GM03348 (cell line): ENCODE data around the gene CTSW.

Experiments
- DNase-seq: peaks from one replicate; pipeline ENCODE4 v3.0.0; 2012; ENCODE audit warnings: low spot score

Gene CTSW

DNA sequence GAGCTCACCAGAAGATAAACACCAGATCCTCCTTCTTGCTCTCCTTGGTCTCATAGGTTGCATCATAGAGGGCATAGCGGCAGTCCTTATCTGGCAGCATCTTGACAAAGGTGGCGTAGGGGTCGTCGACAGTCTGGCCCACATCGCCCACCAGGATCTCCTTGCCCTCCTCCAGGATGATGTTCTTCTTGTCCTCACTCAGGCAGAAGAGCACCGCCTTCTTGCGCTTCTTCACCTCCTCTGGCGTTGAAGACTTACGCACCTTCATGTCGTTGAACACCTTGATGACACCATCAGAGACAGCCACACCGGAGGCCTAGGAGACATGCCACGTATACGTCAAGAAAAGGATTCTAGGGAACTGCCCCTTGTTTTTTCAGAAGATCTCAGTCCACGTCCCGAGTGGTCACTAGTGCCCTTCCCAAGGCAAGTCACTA, 23.7 kb upstream of the CTSW start:
- DNase-seq: no peak

DNA sequence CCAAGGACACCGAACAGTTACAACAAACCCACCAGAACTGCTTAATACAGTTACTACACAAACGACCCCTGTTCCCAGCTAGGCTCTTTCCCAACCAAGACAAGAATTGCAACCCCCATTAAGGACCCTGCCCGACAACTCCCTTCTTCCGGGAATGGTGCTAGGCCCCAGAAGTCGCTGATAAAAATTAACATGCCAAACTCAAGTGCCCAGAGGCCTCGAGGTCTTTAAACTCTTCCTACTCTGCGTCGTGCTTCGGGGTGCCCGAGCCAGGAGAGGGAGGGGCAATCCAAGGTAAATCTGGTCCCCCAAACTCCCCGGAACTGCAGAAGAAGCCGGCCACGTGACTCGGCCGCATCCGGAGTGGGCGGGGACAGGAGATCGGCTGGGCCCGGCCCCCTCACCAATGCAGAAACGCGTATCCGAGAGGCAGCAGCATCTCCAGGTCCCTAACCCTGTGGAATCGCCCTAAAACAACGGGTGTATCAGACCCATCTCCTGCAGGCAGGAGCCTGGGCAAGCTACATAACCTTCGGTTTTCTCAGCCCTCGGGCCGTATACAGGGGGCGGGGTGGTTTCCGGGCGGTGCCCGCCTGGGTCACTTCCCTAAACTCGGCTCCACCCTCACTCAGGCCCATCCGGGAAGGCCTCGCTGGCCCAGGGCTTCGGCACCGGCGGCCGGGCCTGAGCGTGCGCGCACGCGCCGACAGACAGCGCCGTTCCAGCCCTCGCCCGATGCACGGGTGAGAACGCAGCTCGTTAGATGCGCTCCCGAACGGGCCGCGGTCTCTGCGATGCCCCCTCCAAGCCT, 22.7 kb upstream of the CTSW start:
- peak; percentile 87 for DNase-seq

DNA sequence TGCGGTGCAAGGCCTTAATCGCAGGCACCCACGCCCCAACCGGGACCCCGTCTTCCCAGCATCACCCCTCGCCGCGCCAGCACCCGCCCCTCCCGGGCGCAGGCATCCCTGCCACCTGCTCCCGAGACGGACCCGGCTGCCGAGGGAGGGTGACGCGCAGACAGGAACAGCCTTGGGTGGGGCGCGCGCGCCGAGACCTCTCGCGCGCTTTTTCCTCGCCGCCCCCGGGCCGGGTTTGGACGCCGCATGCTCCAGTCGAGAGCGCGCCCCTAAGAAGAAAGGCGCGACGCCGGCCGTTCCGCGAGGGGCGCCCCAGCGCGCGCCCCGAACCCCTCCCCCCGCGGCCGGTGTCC, 22.2 kb upstream of the CTSW start:
- DNase-seq: no peak

DNA sequence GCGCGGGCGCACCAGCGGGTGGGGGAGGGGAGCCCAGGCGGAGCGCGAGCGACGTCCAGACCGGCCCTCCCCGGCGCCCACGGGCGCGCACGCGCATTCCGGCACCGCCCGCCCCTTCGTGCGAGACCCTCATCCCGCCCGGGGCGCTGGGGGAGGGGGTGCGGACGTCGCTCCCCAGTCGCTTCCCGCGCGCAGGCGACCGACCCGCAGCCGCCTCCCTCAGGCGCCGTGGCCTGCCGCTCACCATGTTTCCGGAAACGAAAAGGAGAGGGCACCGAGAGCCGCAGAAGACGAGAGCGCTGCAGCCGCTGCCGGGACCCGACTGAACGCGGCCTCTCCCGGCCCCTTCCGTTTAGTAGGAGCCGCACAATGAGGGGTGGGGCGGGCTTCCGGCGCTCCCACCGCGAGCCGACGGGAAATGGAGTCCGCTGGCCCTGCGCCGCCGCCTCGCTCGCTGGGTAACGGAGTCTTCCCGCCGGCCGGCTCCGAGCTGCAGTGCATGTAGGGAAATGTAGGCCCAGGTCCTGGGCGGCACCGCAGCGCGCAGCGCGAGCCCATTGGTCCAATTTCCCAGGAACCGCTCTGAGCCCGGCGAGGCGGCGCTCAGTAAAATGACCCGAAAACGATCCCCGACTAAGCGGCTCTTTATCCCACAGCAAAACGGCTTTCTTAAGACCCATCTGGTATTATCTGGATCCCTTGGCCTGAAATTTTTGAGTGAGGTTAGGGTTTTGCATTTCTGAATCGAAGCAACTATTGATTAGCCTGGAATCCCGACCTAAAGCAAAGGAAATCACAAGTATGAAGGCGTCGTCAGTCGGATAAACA, 21.6 kb upstream of the CTSW start, which contains the start of gene CFL1:
Gene CFL1, minus strand, starts transcription at position 328 of the 828 bp plus-strand sequence. Its CDS starts 81 bp downstream, at position 247.
- peak; percentile 94 for DNase-seq

DNA sequence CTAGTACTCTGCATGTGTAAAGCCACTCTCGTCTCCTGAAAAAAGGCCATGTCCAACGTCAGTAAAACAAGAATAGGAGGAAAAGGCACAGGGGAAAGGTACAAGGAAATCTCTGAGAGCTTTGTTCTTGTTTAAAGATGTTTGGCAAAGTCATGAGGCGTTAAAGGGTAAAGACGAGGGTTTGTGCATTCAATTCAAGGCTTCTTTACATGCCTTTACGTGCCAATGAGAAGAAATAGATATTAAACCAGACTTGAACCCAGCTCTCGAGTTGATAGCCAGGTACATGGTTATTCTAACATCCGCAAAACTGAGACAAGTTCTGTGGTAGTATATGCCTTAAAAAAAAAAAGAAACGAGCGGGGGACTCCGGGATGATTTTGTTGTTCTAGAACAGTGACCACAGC, 21.0 kb upstream of the CTSW start:
- no peak for DNase-seq

DNA sequence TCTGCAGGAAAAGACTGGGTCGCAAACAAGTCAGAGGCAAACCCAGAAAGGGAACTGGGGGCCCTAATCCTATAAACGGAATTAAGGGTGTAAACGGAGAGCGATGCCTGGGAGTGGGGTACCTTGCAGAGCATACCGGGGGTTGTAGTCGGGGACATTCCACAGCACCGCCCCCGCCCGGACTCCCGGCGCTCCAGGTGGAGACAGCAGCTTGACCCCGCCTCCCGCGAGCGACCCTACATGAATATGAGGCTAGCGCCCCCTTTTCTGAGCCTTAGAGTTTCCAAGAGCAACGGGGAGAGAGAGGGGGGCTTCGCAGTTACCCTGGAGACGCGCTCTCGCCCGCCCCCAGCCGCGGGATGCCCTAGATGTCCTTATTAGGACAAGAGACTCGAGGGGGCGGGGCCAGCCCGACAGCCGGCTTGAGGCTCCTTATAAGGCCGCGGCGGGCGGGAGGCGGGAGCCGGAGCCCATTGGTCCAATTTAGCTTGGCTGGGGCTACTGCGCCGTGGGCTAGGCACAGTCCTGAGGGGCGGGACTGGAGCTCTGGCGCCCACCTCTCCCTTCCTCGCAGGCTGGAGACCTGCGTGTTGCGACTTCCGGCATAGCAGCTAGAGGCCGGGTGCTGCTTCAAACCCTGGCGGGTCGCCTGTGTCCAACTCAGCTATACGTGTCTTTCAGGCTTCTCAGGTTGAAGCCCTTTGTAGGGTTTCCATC, 20.4 kb upstream of the CTSW start:
- peak; percentile 96 for DNase-seq

DNA sequence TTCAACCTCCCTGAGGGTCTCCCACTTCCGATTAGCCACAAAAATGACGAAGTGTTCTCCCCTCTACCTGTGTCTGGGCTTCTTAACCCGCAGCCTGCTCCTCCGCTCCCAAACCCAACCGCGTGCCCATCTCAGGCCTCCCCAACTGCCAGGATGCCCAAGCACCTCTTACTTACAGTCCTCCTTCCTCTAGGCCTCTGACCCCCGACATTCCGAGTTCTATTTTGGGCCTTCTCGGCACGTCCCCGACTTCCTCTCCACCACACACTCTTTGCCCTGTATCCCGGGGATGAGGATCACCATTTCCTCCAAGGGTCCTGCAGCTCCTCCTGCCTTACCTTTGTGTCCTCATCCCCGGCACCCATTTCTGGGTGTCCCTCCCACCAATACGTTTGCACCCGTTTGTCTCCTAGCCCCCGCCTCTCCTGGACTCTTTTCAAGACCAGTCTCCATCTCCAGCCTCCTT, 19.8 kb upstream of the CTSW start:
- no peak for DNase-seq

DNA sequence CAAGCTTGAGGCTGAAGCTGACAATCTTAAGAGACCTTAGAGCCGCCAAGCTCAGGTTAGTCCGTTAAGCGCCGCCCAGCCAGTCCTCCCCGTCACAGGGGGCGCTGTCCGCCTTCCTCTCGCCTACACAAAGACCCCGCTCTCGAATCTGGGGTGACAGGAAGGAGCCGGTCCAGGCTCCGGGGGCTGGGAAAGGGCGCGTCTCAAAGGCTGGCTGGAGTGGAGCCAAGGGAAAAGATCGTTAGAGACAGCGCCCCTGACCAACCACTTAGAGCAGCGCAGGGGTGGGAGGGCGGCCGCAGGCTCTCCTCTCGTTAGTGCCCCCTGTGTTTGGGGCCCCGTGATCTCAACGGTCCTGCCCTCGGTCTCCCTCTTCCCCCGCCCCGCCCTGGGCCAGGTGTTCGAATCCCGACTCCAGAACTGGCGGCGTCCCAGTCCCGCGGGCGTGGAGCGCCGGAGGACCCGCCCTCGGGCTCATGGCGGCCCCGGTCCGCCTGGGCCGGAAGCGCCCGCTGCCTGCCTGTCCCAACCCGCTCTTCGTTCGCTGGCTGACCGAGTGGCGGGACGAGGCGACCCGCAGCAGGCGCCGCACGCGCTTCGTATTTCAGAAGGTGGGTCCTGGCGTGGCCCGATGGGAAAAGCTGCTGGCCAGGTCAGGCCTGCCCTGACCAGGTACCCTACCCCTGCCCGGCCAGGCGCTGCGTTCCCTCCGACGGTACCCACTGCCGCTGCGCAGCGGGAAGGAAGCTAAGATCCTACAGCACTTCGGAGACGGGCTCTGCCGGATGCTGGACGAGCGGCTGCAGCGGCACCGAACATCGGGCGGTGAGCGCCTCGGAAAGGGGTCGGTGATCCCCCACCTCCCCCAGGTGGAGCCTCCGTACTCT, 19.1 kb upstream of the CTSW start, which contains the start of gene MUS81:
Gene MUS81, plus strand, starts transcription at position 156 of the 887 bp plus-strand sequence. Its CDS starts 321 bp downstream, at position 477.
- DNase-seq: peak; percentile 92

DNA sequence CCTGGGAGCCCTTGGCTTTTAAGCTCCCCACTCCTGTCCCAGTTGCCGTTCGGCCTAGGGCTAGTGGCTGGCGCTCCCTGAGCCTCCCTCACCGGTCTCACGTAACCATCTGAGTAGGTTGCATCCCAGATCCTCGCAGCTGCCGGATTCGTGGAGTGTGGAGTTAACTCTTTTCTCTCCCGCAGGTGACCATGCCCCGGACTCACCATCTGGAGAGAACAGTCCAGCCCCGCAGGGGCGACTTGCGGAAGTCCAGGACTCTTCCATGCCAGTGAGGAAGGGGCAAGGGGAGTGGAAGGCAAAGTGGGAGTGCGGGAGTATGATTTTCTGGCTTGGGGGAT, 18.5 kb upstream of the CTSW start:
- no peak for DNase-seq

DNA sequence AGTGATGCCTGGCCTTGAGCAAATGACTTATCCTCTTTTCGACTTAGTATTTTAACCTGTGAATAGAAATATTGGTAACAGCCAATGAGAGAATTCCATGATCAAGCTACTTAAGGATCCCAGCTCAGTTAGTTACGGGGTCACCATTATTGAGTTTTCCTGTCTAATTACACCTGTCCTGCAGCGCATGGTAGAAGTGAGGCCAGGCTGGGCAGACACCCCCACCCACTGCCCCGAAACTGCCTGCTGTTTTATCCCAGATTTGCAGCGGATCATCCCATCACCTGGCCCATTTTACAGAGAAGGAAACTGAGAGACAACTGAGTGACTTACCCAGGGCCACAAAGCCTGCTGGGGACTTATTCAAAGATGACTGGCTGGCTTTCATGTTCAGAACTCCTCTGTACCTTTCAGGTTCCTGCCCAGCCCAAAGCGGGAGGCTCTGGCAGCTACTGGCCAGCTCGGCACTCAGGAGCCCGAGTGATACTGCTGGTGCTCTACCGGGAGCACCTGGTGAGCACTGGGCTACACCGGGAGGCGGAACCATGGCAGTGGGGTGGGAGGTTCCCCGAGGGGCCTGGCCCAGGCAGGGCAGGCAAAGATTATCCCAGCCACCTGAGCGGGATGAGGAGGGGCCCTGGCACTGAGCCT, 18.0 kb upstream of the CTSW start:
- no peak for DNase-seq

DNA sequence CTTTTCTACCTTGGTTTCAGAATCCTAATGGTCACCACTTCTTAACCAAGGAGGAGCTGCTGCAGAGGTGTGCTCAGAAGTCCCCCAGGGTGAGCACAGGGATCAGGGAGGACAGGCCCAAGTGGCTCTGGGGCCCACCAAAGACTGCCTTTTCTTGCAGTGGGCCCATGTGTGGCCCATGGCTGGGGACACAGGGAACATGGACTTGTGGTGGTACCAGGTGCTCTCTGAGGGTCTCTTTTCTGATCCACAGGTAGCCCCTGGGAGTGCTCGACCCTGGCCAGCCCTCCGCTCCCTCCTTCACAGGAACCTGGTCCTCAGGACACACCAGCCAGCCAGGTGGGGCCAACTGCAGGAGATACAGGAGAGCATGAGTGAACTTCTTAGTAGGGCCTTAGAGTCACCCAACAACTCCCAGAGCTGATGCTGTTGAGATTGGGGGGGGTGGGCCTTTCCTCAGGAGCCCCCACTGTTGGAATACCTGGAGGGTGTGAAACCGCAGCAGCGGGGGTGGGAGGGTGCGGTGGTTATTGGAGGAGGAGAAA, 17.4 kb upstream of the CTSW start:
- no peak for DNase-seq

DNA sequence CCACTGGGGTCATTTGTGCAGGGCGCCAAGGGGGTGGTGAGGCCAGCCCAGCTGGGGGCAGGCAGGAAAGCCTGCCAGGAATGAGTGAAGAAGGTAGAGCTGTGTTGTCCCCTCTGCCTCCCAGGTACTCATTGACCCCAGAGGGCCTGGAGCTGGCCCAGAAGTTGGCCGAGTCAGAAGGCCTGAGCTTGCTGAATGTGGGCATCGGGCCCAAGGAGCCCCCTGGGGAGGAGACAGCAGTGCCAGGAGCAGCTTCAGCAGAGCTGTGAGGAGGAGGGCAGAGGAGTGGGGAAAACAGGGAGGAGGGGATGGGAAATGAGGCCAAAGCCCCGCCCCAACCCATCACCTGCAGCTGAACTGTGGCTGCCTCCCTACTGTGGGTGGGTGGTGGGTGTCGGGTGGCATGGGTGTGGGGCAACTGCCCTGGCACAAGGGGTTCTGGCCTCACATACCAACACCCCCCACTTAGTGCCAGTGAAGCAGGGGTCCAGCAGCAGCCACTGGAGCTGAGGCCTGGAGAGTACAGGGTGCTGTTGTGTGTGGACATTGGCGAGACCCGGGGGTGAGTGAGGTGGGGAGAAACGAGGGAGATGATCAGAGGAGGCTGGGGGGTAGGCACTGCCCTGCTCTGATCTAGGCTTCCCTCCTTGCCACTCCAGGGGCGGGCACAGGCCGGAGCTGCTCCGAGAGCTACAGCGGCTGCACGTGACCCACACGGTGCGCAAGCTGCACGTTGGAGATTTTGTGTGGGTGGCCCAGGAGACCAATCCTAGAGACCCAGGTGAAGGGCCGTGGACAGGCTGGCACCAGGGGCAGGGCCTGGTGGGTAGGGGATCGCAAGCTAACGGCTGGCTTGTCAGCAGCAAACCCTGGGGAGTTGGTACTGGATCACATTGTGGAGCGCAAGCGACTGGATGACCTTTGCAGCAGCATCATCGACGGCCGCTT, 16.4 kb upstream of the CTSW start:
- DNase-seq: no peak

DNA sequence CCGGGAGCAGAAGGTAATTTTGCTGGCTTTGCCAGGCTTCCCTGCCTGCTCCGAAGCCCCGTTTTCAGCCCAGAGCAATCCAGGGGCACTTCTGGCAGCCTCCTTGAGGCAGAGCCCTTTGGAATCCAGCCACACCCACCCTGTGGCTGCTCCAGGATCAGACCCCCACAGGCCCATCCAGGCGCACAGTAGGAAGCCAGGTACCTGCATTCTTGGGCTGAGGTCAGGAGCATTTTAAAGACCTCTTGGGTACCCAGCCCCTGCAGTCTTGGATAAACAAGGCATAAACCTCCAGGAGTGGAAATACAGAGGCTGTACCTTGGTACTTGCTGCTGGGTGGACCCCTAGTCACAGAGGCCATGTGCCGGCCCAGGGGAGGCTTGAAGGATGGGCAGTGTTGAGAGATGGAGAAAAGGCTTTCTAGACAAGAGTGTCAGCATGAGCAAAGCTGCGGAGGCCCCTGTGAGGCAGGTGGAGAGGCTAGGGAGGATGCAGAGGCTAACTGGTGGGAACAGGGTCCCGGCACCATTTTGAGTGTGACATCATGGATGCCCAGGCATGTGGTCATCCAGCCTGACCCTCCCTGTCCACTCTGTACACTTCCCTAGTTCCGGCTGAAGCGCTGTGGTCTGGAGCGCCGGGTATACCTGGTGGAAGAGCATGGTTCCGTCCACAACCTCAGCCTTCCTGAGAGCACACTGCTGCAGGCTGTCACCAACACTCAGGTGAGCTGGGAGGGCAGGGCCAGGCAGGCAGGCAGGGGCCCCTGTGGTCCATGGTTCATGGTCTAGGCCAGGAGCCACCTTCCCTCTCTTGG, 15.5 kb upstream of the CTSW start:
- no peak for DNase-seq

DNA sequence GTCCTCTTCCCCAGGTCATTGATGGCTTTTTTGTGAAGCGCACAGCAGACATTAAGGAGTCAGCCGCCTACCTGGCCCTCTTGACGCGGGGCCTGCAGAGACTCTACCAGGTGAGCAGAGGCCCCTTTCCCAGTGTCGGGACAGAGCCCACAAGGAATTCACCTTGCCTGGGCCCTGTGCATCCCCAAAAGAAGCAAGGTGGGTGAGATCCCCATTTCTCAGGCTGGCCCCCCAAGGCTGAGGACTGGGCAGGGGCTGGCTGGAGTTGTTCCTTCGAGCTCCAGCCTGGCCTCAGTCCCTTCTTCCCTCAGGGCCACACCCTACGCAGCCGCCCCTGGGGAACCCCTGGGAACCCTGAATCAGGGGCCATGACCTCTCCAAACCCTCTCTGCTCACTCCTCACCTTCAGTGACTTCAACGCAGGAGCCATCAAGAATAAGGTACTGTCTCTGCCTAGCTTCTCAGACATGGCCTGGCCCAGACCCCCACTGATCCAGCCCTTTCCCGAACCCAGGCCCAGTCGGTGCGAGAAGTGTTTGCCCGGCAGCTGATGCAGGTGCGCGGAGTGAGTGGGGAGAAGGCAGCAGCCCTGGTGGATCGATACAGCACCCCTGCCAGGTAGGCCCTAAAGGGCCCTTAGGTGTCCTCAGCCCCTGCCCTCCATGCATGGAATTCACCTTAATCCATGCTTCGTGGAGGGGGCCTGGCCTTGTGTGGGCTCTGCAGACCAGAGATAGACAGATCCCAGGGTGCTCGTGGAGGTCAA, 14.7 kb upstream of the CTSW start:
- no peak for DNase-seq

DNA sequence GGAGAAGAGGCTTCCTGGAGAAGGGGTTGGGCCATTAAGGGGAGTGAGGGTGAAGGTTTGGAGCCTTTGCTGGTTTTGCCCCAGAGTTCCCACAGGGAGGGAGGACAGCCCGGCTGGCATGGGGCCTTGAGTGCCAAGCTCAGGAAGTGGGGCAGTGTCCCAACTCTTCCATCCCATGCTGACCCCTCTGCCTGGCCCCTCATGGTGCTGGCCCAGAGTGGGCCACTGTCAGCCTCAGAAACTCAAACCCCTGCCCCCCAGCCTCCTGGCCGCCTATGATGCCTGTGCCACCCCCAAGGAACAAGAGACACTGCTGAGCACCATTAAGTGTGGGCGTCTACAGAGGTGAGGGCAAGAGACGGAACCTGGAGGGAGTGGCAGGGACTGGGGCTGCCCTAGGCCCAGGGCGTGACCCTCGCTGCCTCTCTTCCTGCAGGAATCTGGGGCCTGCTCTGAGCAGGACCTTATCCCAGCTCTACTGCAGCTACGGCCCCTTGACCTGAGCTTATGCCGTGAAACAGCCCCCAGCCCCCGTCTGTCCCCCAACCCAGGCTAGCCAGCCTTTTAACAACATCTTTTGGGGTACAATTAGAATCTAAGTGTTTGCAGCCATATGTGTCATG, 14.0 kb upstream of the CTSW start:
- no peak for DNase-seq

DNA sequence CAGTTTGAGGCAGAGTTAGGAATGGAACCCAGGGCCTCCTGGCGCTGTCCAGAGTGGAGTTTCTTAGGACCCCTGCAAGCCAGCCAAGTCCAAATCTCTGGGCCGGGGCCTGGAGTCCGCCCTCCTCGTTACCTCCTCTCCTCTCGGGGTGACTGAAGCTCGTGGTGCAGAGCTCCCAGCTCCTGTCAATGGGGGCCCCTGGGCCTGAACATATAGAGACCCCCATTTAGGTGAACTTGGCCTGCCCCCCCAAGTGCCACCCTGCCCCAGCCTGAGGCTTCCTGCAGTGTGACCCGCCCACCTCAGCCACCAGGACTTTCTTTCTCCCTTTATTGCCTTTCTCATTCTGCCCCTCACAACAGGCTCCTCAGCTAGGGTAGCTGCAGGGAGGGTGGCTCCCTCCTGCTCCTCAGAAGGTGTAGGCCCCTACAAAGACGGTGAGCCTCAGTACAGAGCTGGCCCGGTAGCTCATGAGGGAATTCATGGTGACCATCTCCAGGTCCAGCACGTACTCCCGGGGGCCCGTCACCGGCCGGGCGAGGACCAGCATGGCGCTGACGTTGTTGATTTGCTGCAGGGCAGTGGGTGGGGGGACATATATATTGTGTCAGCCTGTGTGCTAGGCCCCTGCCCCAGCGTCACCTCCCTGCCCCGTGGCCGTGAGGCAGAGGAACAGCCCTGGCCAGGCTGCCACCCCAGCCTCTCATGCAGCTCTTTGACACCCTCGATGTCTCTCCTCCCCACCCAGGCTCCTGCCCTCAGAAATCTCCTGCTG, 12.9 kb upstream of the CTSW start:
- no peak for DNase-seq
